ENCODE data around the gene ZFP1. TPM values are rescaled to one million over a fixed set of nuclear protein-coding genes. Genes with fewer than 3 reads are reported as not detected.
"Not testable (repeated sequence)": the region's sequence is repeated elsewhere in the genome, so short reads cannot be mapped to it uniquely, and the experiment has no call there.

The ZFP1 gene
- total and polyA plus RNA-seq, 7 experiments from 2014 or later = 8.6 to 22.5 (median 10.5) TPM

DNA sequence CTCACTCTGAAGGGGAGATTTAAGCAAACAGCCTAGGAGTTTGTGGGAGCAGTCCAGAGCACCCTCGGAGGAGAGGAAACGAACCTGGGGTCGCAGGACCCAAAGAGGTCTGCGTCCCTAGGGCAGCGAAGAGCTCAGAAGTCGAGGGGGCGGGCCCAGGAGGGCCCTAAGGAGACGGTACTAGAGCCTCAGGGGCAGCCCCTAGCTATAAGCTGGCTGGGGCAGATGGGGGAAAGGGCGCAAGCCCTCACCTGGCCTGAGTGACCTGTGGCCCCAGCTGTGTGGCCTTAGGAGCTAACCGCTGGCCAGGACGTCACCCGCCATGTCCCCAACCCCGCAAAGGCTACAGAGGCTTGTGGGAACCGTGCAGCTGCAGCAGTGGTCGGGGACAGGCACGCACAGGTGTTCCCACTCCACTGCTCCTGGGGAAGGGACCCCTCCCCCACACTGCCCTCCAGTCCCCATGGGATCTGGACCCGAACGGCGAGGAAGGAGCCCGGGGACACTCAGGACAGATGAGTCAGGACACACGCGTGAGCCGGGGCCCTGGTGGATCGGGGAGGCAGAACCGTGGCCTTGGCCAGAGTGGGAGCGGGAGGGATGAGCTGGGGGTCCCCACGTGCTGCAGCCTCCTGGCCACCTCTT is 60.7 kb downstream of the ZFP1 start:
- Mint-ChIP-seq H3K27me3 (no peaks in the 10 kb centered on the region), H3K4me1 (no peaks in the 10 kb centered on the region), H3K36me3 (no peaks in the 10 kb centered on the region), H3K27ac (no peak overlapping the region), H3K9me3 (no peaks in the 10 kb centered on the region), H3K4me3 (no peak overlapping the region)
- no peaks in the 10 kb centered on the region for H3K9me3 ChIP-seq (ENCODE audit: control insufficient read depth in 2 of 3, low read length in 3 of 3)
- DNase-seq = no peak
- ChIA-PET POLR2A (interaction anchor here (0.6 kb wide), 1 partner anchor 11 kb away, joined by 5 read pairs; no protein-coding TSS in a partner anchor), CTCF (no interaction called here)
- intact Hi-C loops (cut with micrococcal nuclease) = no loop called here
- no peaks in the 10 kb centered on the region for H3K27me3 ChIP-seq (ENCODE audit: control insufficient read depth in 2 of 2, insufficient read depth in 2 of 2, low read length in 2 of 2)
- no peak overlapping the region for H3K27ac ChIP-seq (ENCODE audit: low read depth, low read length)
- no peak overlapping the region for H3K4me3 ChIP-seq (ENCODE audit: low read length)
- no peak for ATAC-seq
- no peaks in the 10 kb centered on the region for H3K4me1 ChIP-seq (ENCODE audit: control insufficient read depth in 2 of 2, insufficient read depth in 2 of 2, low read length in 2 of 2)
- H3K36me3 ChIP-seq (ENCODE audit: control insufficient read depth in 2 of 3, insufficient read depth in 3 of 3, low read length in 3 of 3) = no peaks in the 10 kb centered on the region

DNA sequence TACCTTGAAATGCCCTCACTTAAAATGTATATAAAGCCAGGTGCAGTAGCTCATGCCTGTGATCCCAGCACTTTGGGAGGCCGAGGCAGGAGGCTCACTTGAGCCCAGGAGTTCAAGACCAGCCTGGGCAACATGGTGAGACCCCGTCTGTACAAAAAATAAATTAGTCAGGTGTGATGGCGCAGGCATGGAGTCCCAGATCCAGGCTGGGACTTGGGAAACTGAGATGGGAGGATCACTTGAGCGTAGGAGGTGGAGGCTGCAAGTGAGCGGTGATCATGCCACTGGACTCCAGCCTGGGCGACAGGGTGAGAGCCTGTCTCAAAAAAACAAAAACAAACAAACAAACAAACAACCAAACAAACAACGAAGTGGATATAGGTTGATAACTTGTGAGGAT is 61.2 kb downstream of the ZFP1 start:
- ATAC-seq; H3K36me3 ChIP-seq (ENCODE audit: control insufficient read depth in 2 of 3, insufficient read depth in 3 of 3, low read length in 3 of 3); H3K27me3 Mint-ChIP-seq; POLR2A ChIA-PET; intact Hi-C loops (cut with micrococcal nuclease); H3K9me3 ChIP-seq (ENCODE audit: control insufficient read depth in 2 of 3, low read length in 3 of 3); H3K4me3 ChIP-seq (ENCODE audit: low read length); H3K27ac ChIP-seq (ENCODE audit: low read depth, low read length); DNase-seq; H3K27ac Mint-ChIP-seq; H3K4me1 ChIP-seq (ENCODE audit: control insufficient read depth in 2 of 2, insufficient read depth in 2 of 2, low read length in 2 of 2); H3K36me3 Mint-ChIP-seq; H3K27me3 ChIP-seq (ENCODE audit: control insufficient read depth in 2 of 2, insufficient read depth in 2 of 2, low read length in 2 of 2); H3K4me1 Mint-ChIP-seq; H3K9me3 Mint-ChIP-seq; H3K4me3 Mint-ChIP-seq; CTCF ChIA-PET: not testable (repeated sequence)

DNA sequence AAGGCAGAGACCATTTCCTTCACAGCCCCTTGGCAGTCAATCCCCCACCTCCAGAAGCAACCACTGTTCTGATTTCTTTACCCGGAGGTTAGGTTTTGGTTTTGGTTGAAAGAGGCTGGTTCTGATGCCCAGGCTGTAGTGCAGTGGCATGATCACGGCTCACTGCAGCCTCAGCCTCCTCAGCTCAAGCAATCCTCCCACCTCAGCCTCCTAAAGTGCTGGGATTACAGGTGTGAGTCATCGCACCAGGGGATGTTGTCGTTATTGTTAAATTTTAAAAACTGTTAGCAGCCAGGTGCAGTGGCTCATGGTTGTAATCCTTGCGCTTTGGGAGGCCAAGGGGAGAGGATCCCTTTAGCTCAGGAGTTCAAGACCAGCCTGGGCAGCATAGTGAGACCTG is 61.6 kb downstream of the ZFP1 start:
- Histone ChIP-seq H3K4me1 (ENCODE audit: control insufficient read depth in 2 of 2, insufficient read depth in 2 of 2, low read length in 2 of 2) (no peaks in the 10 kb centered on the region), H3K36me3 (ENCODE audit: control insufficient read depth in 2 of 3, insufficient read depth in 3 of 3, low read length in 3 of 3) (no peaks in the 10 kb centered on the region), H3K27me3 (ENCODE audit: control insufficient read depth in 2 of 2, insufficient read depth in 2 of 2, low read length in 2 of 2) (no peaks in the 10 kb centered on the region), H3K9me3 (ENCODE audit: control insufficient read depth in 2 of 3, low read length in 3 of 3) (no peaks in the 10 kb centered on the region), H3K4me3 (ENCODE audit: low read length) (no peak overlapping the region), H3K27ac (ENCODE audit: low read depth, low read length) (no peak overlapping the region)
- DNase-seq = no peak
- CTCF ChIA-PET = interaction anchor here (0.7 kb wide), 1 partner anchor 125 kb away, joined by 3 read pairs; no protein-coding TSS in a partner anchor
- ATAC-seq = no peak
- Mint-ChIP-seq H3K4me3 (no peak overlapping the region), H3K36me3 (no peaks in the 10 kb centered on the region), H3K27ac (no peak overlapping the region), H3K9me3 (no peaks in the 10 kb centered on the region), H3K27me3 (no peaks in the 10 kb centered on the region), H3K4me1 (no peaks in the 10 kb centered on the region)
- intact Hi-C loops (cut with micrococcal nuclease) = no loop called here
- POLR2A ChIA-PET = no interaction called here

DNA sequence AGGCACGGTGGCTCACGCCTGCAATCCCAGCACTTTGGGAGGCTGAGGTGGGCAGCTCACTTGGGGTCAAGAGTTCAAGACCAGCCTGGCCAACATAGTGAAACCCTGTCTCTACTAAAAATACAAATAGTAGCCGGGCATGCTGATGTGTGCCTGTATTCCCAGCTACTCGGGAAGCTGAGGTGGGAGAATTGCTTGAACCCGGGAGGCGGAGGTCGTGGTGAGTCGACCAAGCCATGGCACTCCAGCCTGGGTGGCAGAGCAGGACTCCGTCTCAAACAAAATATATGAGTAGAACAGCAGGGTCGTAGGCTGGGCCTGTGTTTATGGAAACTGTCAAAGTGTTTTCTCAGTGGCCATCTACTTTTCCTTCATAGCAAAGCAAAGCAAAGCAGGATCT is 63.0 kb downstream of the ZFP1 start:
- ChIA-PET CTCF (interaction anchor here (0.5 to 0.6 kb wide), 2 partner anchors 9 to 638 kb away, joined by 3 read pairs; no protein-coding TSS in a partner anchor), POLR2A (interaction anchor here (0.7 kb wide), 1 partner anchor 181 kb away, joined by 3 read pairs; no protein-coding TSS in a partner anchor)
- not testable (repeated sequence) for DNase-seq

DNA sequence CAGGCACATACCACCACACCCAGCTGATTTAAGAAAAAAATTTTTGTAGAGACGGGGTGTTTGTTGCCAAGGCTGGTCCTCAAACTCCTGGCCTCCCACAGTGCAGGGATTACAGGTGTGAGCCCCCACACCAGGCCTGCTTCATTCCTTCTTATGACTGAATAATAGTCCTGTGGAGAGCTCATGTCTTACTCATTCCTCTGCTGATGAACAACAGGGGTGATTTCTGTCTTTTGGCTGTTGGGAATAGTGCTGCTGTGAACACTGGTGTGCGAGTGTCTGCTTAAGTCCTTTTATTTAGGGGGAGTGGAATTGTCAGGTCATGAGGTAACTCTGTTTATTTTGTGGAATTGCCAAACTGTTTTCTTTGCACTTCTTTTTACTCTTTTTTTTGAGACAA is 67.8 kb downstream of the ZFP1 start:
- Mint-ChIP-seq H3K27me3 (no peaks in the 10 kb centered on the region), H3K27ac (no peak overlapping the region), H3K4me1 (peaks cover 0 to 18% (median 14%) of the 10 kb centered on the region in 7 donors), H3K4me3 (no peak overlapping the region), H3K36me3 (no peaks in the 10 kb centered on the region), H3K9me3 (peaks cover 0 to 2% (median 0%) of the 10 kb centered on the region in 11 donors)
- Histone ChIP-seq H3K4me3 (ENCODE audit: low read length) (no peak overlapping the region), H3K4me1 (ENCODE audit: control insufficient read depth in 2 of 2, insufficient read depth in 2 of 2, low read length in 2 of 2) (peaks cover 0 to 12% of the 10 kb centered on the region in 2 donors), H3K36me3 (ENCODE audit: control insufficient read depth in 2 of 3, insufficient read depth in 3 of 3, low read length in 3 of 3) (no peaks in the 10 kb centered on the region), H3K27ac (ENCODE audit: low read depth, low read length) (no peak overlapping the region), H3K9me3 (ENCODE audit: control insufficient read depth in 2 of 3, low read length in 3 of 3) (no peaks in the 10 kb centered on the region), H3K27me3 (ENCODE audit: control insufficient read depth in 2 of 2, insufficient read depth in 2 of 2, low read length in 2 of 2) (no peaks in the 10 kb centered on the region)
- intact Hi-C loops (cut with micrococcal nuclease) = no loop called here
- ATAC-seq (no peak), DNase-seq (no peak)
- ChIA-PET POLR2A (no interaction called here), CTCF (interaction anchor here (1.8 to 2.1 kb wide), 2 partner anchors 17 to 18 kb away, joined by 4 to 7 read pairs; no protein-coding TSS in a partner anchor)

More for the DNA sequence above, 63.0 kb downstream of the ZFP1 start:
- H3K4me3 Mint-ChIP-seq; H3K9me3 Mint-ChIP-seq; H3K27ac ChIP-seq (ENCODE audit: low read depth, low read length); H3K27me3 Mint-ChIP-seq; H3K4me3 ChIP-seq (ENCODE audit: low read length); H3K9me3 ChIP-seq (ENCODE audit: control insufficient read depth in 2 of 3, low read length in 3 of 3); ATAC-seq; intact Hi-C loops (cut with micrococcal nuclease); H3K36me3 ChIP-seq (ENCODE audit: control insufficient read depth in 2 of 3, insufficient read depth in 3 of 3, low read length in 3 of 3); H3K27ac Mint-ChIP-seq; H3K27me3 ChIP-seq (ENCODE audit: control insufficient read depth in 2 of 2, insufficient read depth in 2 of 2, low read length in 2 of 2); H3K4me1 Mint-ChIP-seq; H3K4me1 ChIP-seq (ENCODE audit: control insufficient read depth in 2 of 2, insufficient read depth in 2 of 2, low read length in 2 of 2); H3K36me3 Mint-ChIP-seq: not testable (repeated sequence)

DNA sequence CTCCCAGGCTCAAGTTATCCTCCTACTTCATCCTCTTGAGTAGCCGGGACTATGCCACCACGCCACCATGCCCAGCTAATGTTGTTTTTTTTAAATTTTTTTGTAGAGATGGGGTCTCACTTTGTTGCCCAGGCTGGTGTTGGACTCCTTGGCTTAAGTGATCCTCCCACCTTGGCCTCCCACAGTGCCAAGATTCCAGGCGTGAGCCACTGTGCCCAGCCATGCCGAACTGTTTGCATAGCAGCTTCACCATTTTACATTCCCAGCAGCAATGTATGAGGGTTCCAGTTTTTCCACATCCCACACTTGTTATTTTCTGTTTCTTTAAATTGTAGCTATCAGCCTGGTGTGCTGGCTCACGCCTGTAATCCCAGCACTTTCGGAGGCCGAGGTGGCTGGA is 68.3 kb downstream of the ZFP1 start:
- H3K4me3 Mint-ChIP-seq = no peak overlapping the region
- Histone ChIP-seq H3K27ac (ENCODE audit: low read depth, low read length) (no peak overlapping the region), H3K36me3 (ENCODE audit: control insufficient read depth in 2 of 3, insufficient read depth in 3 of 3, low read length in 3 of 3) (no peaks in the 10 kb centered on the region), H3K27me3 (ENCODE audit: control insufficient read depth in 2 of 2, insufficient read depth in 2 of 2, low read length in 2 of 2) (no peaks in the 10 kb centered on the region), H3K4me1 (ENCODE audit: control insufficient read depth in 2 of 2, insufficient read depth in 2 of 2, low read length in 2 of 2) (peaks cover 0 to 12% of the 10 kb centered on the region in 2 donors), H3K9me3 (ENCODE audit: control insufficient read depth in 2 of 3, low read length in 3 of 3) (no peaks in the 10 kb centered on the region), H3K4me3 (ENCODE audit: low read length) (no peak overlapping the region)
- ChIA-PET POLR2A (no interaction called here), CTCF (interaction anchor here (1.8 to 2.1 kb wide), 2 partner anchors 17 kb away, joined by 4 to 7 read pairs; no protein-coding TSS in a partner anchor)
- H3K27me3 Mint-ChIP-seq = no peaks in the 10 kb centered on the region
- no peaks in the 10 kb centered on the region for H3K36me3 Mint-ChIP-seq
- DNase-seq (no peak), ATAC-seq (no peak)
- H3K9me3 Mint-ChIP-seq = peaks cover 0 to 2% (median 0%) of the 10 kb centered on the region in 11 donors
- intact Hi-C loops (cut with micrococcal nuclease) = no loop called here
- peaks cover 0 to 18% (median 14%) of the 10 kb centered on the region in 7 donors for H3K4me1 Mint-ChIP-seq
- H3K27ac Mint-ChIP-seq = no peak overlapping the region

DNA sequence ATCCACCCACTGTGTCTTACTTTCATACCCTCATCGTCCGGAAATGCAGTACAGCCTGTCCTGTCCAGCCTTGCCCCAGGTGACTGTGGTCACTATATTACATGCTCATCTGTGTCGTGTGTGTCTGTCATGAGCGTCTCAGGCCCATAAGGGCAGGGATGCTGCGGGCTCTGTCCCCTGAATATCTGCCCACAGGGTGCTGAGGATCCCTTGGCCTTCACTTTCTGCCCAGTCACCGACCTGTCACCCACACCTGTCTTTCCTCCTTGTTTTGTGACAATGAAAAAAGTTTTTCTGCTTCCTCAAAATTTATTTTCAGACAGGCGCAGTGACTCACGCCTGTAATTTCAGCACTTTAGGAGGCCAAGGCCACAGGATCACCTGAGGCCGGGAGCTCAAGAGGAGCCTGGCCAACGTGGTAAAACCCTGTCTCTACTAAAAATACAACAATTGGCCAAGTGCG is 69.1 kb downstream of the ZFP1 start:
- Mint-ChIP-seq H3K27me3 (no peaks in the 10 kb centered on the region), H3K4me1 (peaks cover 0 to 18% (median 14%) of the 10 kb centered on the region in 7 donors), H3K36me3 (no peaks in the 10 kb centered on the region), H3K4me3 (no peak overlapping the region), H3K9me3 (peaks cover 0 to 2% (median 0%) of the 10 kb centered on the region in 11 donors), H3K27ac (peak overlapping the region in 1 of 9 donors; percentile 22)
- H3K4me3 ChIP-seq (ENCODE audit: low read length) = no peak overlapping the region
- no peak overlapping the region for H3K27ac ChIP-seq (ENCODE audit: low read depth, low read length)
- H3K4me1 ChIP-seq (ENCODE audit: control insufficient read depth in 2 of 2, insufficient read depth in 2 of 2, low read length in 2 of 2) = peaks cover 0 to 12% of the 10 kb centered on the region in 2 donors
- no peaks in the 10 kb centered on the region for H3K27me3 ChIP-seq (ENCODE audit: control insufficient read depth in 2 of 2, insufficient read depth in 2 of 2, low read length in 2 of 2)
- DNase-seq = no peak
- H3K9me3 ChIP-seq (ENCODE audit: control insufficient read depth in 2 of 3, low read length in 3 of 3) = no peaks in the 10 kb centered on the region
- POLR2A ChIA-PET = no interaction called here
- ATAC-seq = no peak
- CTCF ChIA-PET = no interaction called here
- intact Hi-C loops (cut with micrococcal nuclease) = no loop called here
- H3K36me3 ChIP-seq (ENCODE audit: control insufficient read depth in 2 of 3, insufficient read depth in 3 of 3, low read length in 3 of 3) = no peaks in the 10 kb centered on the region
